Activated naive CD4-positive, alpha-beta T cell treated with anti-CD3 and anti-CD28 coated beads for 36 hours (primary cell): ENCODE data around the gene HMGB2. TPM values are rescaled to one million over a fixed set of nuclear protein-coding genes. Genes with fewer than 3 reads are reported as not detected.

Source experiments
- CTCF ChIA-PET: fragments of 350-600 bp; sonication (Branson Sonifier 250); formaldehyde crosslinking; loops from one replicate; lab custom pipeline; 2021; ENCODE audit warnings: antibody characterized with exemption; lab: Charles Lee
- DNase-seq: peaks from one replicate; pipeline ENCODE4 v3.0.0-alpha.2; 2020
- H3K27ac Mint-ChIP-seq: one replicate; pipeline ENCODE4 v1.8.0; 2021; ENCODE audit warnings: mild to moderate bottlenecking, mixed read lengths
- H3K27me3 Mint-ChIP-seq: one replicate; pipeline ENCODE4 v1.8.0; 2021; ENCODE audit warnings: low read depth, mixed read lengths
- H3K36me3 Mint-ChIP-seq: one replicate; pipeline ENCODE4 v1.8.0; 2021; ENCODE audit warnings: low read depth, mixed read lengths
- H3K4me1 Mint-ChIP-seq: one replicate; pipeline ENCODE4 v1.8.0; 2021; ENCODE audit warnings: low read depth, mixed read lengths
- H3K4me3 Mint-ChIP-seq: one replicate; pipeline ENCODE4 v1.8.0; 2021; ENCODE audit warnings: mild to moderate bottlenecking, moderate library complexity, mixed read lengths
- H3K9me3 Mint-ChIP-seq: one replicate; pipeline ENCODE4 v1.8.0; 2021; ENCODE audit warnings: mixed read lengths
- intact Hi-C: fragments of 100-400 bp; cut with micrococcal nuclease; formaldehyde crosslinking; loops from one replicate; pipeline ENCODE4 v1.15.1; 2023
- total RNA-seq, 2 experiments: library from RNA; stranded (reverse); gene quantifications; one replicate each; pipeline ENCODE4 v1.2.3, GENCODE V29; 2021

Gene HMGB2
- total RNA-seq, 2 experiments from 2014 or later = 752 to 787 TPM

DNA sequence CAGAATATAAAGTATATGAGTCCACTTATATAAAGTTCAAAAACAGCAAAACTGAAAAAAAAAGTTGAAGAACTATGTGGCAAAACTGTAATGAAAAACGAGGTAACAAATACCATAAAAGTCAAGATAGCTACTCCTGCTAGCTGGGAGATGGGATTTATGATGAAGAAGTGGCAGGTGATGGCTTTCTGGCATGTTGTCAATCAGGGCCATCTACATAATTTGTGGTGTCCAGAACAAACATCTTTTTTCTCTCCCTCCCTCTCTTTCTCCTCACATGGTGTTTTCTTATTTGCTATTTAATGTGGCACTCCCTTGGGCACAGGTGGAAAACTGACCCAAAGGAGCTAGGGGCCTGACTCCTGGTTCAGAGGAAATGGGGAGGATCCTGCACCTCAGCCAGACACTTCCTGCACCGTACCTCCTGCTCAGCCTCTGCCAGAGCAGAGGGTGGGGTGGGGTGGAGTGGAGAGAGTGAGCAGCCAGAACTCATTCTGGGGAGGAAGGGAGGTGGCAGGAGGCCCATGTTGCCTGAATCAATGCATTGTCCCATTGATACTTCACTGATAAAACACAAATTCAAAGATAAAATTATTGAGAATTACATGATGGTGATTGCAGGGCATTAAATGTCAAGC is 31.3 kb upstream of the HMGB2 start:
- H3K4me1 Mint-ChIP-seq = peaks cover 18% of the 10 kb centered on the region
- intact Hi-C loops = no loop called here
- CTCF ChIA-PET = interaction anchor here (0.7 to 1.7 kb wide), 2 partner anchors 35 to 46 kb away, joined by 3 to 5 read pairs; no protein-coding TSS in a partner anchor
- no peaks in the 10 kb centered on the region for H3K36me3 Mint-ChIP-seq
- no peak overlapping the region for H3K27ac Mint-ChIP-seq
- no peak overlapping the region for H3K4me3 Mint-ChIP-seq
- H3K27me3 Mint-ChIP-seq = peaks cover 2% of the 10 kb centered on the region
- DNase-seq = no peak
- H3K9me3 Mint-ChIP-seq = no peaks in the 10 kb centered on the region

DNA sequence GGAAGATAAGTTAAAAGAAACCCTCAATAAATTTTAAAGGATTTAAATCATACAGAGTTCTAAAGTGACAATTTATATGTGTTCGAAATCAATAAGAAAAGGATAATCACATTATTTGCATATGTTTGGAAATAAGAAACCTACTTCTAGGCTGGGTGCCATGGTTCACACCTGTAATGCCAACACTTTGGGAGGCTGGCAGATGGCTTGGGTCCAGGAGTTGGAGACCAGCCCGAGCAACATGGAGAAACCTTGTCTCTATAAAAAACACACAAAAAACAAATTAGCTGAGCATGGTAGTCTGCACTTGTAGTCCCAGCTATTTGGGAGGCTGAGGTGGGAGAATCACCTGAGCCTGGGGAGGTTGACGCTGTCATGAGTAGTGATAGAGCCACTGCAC is 28.5 kb upstream of the HMGB2 start:
- Mint-ChIP-seq H3K27ac (no peak overlapping the region), H3K27me3 (peaks cover 8% of the 10 kb centered on the region), H3K4me1 (peaks cover 12% of the 10 kb centered on the region), H3K4me3 (no peak overlapping the region), H3K9me3 (no peaks in the 10 kb centered on the region), H3K36me3 (no peaks in the 10 kb centered on the region)
- no peak for DNase-seq
- CTCF ChIA-PET = no interaction called here
- intact Hi-C loops = no loop called here

DNA sequence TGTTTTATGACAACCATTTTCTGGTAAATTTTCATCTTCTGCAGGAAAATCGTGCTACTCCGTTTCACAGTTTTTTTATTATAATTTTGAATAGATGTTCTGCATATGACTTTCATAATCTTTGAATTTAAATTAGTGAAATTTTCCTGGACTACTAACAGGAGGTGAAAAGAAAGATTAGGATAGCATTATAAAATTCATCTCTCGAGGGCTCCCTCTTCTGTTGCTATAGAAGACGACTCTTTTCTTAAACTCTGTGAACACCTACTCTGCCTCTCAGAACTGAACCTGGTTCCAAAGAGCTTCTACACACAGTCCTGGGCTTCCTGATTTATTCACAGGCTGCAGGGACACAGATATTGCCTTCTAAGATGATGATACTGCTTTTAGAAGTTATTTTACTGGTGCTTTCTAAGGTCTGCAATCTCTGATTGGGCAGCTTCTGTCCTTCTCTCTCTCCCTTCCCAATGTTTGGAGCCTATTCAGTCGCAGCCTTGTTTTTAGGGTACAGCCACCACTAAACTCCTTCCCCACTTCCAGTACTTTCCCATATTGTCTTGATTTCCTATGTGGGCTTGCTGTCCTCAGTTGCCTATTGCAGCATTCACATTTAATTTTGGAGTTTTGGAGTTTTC is 26.5 kb upstream of the HMGB2 start:
- H3K36me3 Mint-ChIP-seq = no peaks in the 10 kb centered on the region
- intact Hi-C loops = loop anchor here (1.0 kb wide), 1 partner anchor 72 kb away; no protein-coding TSS in a partner anchor
- CTCF ChIA-PET = interaction anchor here (0.6 to 1.1 kb wide), 4 partner anchors 17 to 27 kb away, joined by 3 read pairs; partner anchors contain the start of gene HMGB2
- H3K4me3 Mint-ChIP-seq = no peak overlapping the region
- peaks cover 5% of the 10 kb centered on the region for H3K4me1 Mint-ChIP-seq
- no peak for DNase-seq
- H3K27ac Mint-ChIP-seq = no peak overlapping the region
- H3K27me3 Mint-ChIP-seq = peaks cover 8% of the 10 kb centered on the region
- no peaks in the 10 kb centered on the region for H3K9me3 Mint-ChIP-seq

DNA sequence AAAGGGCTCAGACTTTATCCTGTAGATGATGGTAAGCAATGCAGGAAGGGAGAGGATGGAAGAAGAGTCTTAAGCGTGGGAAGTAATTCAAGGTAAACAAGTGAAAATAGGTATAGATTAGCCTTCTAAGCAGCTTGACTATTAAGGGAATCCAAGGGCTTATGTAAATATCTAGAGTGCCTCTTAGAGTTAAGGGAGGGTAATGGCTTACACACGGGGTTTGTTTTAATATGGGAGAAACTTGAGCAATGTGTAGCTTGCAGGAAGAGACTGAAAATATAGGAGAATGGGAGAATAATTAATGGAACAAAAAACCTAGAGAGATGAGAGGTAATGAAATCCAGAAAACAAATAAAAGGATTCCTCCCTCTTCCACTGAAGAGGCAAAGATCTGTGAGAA is 23.8 kb upstream of the HMGB2 start:
- CTCF ChIA-PET = no interaction called here
- intact Hi-C loops = no loop called here
- no peaks in the 10 kb centered on the region for H3K36me3 Mint-ChIP-seq
- no peak overlapping the region for H3K4me3 Mint-ChIP-seq
- no peaks in the 10 kb centered on the region for H3K9me3 Mint-ChIP-seq
- DNase-seq = no peak
- H3K27me3 Mint-ChIP-seq = peaks cover 8% of the 10 kb centered on the region
- H3K27ac Mint-ChIP-seq = no peak overlapping the region
- H3K4me1 Mint-ChIP-seq = no peaks in the 10 kb centered on the region

DNA sequence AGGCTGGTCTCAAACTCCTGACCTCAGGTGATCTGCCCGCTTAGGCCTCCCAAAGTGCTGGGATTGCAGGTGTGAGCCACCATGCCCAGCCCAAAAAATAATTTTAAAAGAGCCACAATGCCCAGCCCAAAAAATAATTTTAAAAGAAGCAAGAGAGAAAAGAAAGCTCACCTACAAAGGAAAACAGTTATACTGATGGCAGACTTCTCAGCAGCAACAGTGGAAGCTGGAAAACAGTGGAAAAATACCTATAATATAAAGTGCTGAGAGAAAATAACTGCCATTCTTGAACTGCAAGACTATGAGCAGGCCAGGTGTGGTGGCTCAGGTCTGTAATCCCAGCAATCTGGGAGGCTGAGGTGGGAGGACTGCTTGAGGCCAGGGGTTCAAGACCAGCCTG is 13.3 kb upstream of the HMGB2 start:
- DNase-seq = no peak
- intact Hi-C loops = no loop called here

DNA sequence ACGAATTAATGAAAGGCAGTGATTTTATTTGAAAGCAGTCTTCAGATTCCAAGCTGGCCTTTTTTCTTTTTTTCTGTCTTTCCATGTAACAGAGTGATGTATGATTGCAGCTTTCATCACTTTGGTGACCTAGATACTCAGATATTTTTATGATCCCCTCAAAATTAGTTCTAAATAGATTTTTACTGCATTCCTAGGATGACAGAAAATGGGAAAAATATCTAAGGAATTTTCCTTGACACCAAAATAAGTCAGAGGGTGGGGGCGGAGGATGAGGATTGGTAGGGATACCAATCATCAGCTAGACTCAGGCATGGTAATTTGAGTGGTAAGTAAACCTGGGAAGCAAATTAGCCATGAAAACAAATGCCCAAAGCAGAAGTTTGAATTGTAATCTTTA is 11.9 kb upstream of the HMGB2 start:
- Mint-ChIP-seq H3K4me1 (no peaks in the 10 kb centered on the region), H3K4me3 (no peak overlapping the region), H3K27ac (no peak overlapping the region), H3K36me3 (no peaks in the 10 kb centered on the region), H3K9me3 (no peaks in the 10 kb centered on the region), H3K27me3 (peaks cover 13% of the 10 kb centered on the region)
- no peak for DNase-seq
- intact Hi-C loops = no loop called here
- CTCF ChIA-PET = interaction anchor here (1.3 kb wide), 1 partner anchor 22 kb away, joined by 4 read pairs; no protein-coding TSS in a partner anchor

More for the DNA sequence above, 13.3 kb upstream of the HMGB2 start:
- CTCF ChIA-PET = interaction anchor here (0.9 kb wide), 1 partner anchor 46 kb away, joined by 4 read pairs; no protein-coding TSS in a partner anchor
- Mint-ChIP-seq H3K36me3 (no peaks in the 10 kb centered on the region), H3K27ac (no peak overlapping the region), H3K4me3 (no peak overlapping the region), H3K9me3 (no peaks in the 10 kb centered on the region), H3K4me1 (no peaks in the 10 kb centered on the region), H3K27me3 (peaks cover 8% of the 10 kb centered on the region)

DNA sequence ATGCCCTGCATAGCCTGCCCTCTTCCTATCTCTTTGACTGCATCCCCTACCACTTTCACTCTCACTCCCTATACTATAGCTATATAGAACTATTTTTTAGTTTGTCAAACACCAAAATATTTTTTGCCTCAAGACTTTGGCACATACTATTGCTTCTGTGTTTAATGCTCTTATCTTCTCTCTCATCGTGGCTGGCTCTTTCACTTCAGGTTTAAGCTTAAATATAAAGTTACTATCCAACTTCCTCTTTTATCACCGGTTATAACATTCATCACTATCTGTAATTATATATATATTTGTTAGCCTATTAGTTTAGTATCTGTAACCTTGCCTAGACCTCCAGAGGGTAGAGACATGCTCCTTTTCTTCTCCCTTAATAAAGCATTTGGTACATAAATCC is 11.5 kb upstream of the HMGB2 start:
- intact Hi-C loops = no loop called here
- no peaks in the 10 kb centered on the region for H3K4me1 Mint-ChIP-seq
- no peak overlapping the region for H3K27ac Mint-ChIP-seq
- no peak overlapping the region for H3K4me3 Mint-ChIP-seq
- no peaks in the 10 kb centered on the region for H3K9me3 Mint-ChIP-seq
- no peak for DNase-seq
- peaks cover 16% of the 10 kb centered on the region for H3K27me3 Mint-ChIP-seq
- H3K36me3 Mint-ChIP-seq = no peaks in the 10 kb centered on the region
- CTCF ChIA-PET = interaction anchor here (0.6 to 1.3 kb wide), 2 partner anchors 22 to 106 kb away, joined by 3 to 4 read pairs; no protein-coding TSS in a partner anchor

DNA sequence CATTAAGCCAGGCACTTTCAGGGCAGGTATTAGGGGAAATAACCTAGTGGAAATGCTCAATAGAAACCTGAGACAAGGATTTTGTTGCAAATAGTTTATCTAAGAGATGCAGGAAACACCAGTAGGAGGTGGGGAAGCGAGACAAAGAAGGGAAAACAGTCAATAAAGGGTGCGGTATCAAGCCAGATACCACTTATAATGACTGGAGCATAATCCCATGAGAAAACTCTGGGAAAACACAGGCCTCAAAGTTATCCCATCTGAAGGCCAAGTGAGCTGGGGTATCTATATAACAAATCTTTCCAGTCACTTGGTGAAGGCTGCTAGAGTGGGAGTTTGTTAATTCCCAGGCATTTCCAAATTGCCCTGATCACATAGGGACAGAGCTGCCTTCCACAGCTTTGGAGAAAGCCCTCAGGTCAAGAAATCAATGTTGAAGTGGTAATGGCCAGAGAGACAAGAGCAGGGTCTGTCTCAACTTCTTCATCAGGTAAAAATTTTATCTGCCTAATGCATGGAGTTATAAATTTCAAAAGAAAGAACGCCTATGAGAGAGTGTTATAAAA is 9.8 kb upstream of the HMGB2 start:
- Mint-ChIP-seq H3K9me3 (no peaks in the 10 kb centered on the region), H3K4me1 (no peaks in the 10 kb centered on the region), H3K27ac (no peak overlapping the region), H3K27me3 (peaks cover 14% of the 10 kb centered on the region), H3K36me3 (no peaks in the 10 kb centered on the region), H3K4me3 (no peak overlapping the region)
- CTCF ChIA-PET = no interaction called here
- no peak for DNase-seq
- intact Hi-C loops = no loop called here

DNA sequence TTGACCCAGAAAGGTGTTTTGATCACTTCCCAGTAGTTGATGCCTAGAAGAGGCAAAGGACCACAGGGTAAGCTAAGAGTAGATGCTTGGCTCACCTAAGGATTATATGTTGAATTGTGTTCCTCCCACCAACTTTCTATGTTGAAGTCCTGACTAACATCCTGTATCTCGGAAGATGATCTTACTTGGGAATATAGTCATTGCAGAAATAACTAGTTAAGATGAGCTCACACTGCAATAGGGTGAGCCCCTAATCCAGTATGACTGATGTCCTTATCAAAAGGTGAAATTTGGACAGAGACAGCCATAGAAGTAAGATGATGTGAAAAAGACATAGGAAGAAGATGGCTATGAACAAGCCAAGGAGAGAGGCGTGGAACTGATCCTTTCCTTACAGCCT is 3.3 kb upstream of the HMGB2 start:
- DNase-seq = no peak
- no peak overlapping the region for H3K4me3 Mint-ChIP-seq
- H3K36me3 Mint-ChIP-seq = peaks cover 17% of the 10 kb centered on the region
- no peaks in the 10 kb centered on the region for H3K9me3 Mint-ChIP-seq
- H3K4me1 Mint-ChIP-seq = peaks cover 8% of the 10 kb centered on the region
- intact Hi-C loops = loop anchor here (2.0 to 10.0 kb wide), 2 partner anchors 13 to 877 kb away; no protein-coding TSS in a partner anchor
- H3K27ac Mint-ChIP-seq = no peak overlapping the region
- CTCF ChIA-PET = no interaction called here
- peaks cover 21% of the 10 kb centered on the region for H3K27me3 Mint-ChIP-seq

DNA sequence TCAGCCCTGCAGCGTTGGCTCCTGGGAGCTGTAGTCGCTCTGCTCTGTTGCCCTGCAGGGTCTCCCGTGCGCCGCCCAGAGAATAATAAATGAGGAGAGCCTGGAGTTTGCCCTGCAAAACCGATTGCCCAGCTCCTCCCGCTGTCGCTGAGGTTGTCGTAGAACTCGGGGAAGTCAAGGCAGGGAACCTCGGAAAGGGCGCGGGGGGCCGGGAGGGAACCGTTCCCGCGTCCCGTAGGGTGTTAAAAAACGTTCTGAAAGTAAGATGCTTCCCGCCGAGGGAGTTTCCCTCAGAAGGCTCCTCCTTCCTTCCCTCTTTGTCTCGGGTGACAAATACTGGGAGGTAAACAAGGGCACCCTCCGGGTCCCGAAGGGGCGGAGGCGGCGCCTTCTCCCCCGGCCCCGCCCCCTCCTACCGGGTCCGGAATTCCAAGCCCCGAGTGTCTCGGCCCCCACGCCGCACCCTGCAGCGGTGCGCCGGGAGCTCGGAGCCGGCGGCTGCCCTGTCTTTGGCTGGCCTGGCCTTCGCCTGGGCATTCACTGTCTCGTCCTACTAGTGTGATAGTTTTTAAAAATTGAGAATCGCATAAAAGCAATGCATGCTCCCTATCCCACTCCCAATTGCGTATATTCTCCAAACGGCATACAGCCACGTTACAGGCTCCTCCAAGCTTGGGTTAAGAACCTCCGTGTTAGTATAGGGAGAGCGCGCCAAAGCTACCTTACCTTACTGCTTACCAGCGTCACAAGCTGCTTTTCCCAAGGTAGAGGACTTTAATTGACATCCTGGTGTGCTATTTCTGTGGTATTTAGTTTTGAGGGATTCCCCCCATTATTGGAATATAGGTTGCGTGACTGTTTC is 964 bp upstream of the HMGB2 start:
- Mint-ChIP-seq H3K27me3 (peaks cover 12% of the 10 kb centered on the region), H3K27ac (peak overlapping the region; percentile 99), H3K4me3 (peak overlapping the region; percentile 99), H3K4me1 (peaks cover 15% of the 10 kb centered on the region), H3K36me3 (peaks cover 35% of the 10 kb centered on the region), H3K9me3 (no peaks in the 10 kb centered on the region)
- intact Hi-C loops = loop anchor here (1.0 to 10.0 kb wide), 5 partner anchors 35 to 948 kb away; partner anchors contain the start of genes CEP44, FBXO8, GALNT7 and SAP30
- CTCF ChIA-PET = interaction anchor here (0.5 to 3.2 kb wide), 5 partner anchors 16 to 408 kb away, joined by 3 to 22 read pairs (median 3); partner anchors contain the start of gene SAP30
- peak; percentile 79 for DNase-seq

DNA sequence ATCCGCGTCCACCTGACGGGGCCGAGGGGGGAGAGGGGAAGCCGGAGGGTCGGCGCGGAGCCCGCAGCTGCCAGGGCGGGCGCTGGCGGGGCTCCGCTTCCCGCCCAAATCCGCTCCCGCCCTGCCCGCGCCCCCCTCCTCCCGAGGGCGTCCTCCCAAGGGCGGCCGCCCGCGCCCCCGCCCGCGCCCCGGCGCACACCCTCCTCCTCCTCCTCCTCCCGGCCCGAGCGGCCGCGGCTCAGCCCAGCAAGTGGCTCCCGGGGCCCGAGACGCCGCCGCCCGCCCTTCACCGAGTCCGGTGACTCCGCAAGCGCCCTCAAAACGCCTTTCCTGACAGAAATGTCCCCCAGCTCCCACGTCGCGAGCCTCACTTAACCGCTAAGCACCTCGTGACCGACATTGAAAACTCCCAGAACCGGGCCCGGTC is 487 bp downstream of the HMGB2 start:
- peaks cover 42% of the 10 kb centered on the region for H3K36me3 Mint-ChIP-seq
- H3K4me1 Mint-ChIP-seq = peaks cover 15% of the 10 kb centered on the region
- peak; percentile 52 for DNase-seq
- H3K4me3 Mint-ChIP-seq = peak overlapping the region; percentile 99
- CTCF ChIA-PET = interaction anchor here (0.6 to 3.2 kb wide), 4 partner anchors 14 to 37 kb away, joined by 3 to 22 read pairs (median 4); partner anchors contain the start of gene SAP30
- no peaks in the 10 kb centered on the region for H3K9me3 Mint-ChIP-seq
- intact Hi-C loops = loop anchor here (1.0 to 10.0 kb wide), 5 partner anchors 37 to 950 kb away; partner anchors contain the start of genes CEP44, FBXO8, GALNT7 and SAP30
- peak overlapping the region; percentile 99 for H3K27ac Mint-ChIP-seq
- H3K27me3 Mint-ChIP-seq = peaks cover 12% of the 10 kb centered on the region
